Heart left ventricle (tissue), 16 donors: ENCODE measurements around the gene GPATCH3. TPM values are rescaled to one million over a fixed set of nuclear protein-coding genes. Genes with fewer than 3 reads are reported as not detected.
"Not testable (repeated sequence)": the region's sequence is repeated elsewhere in the genome, so short reads cannot be mapped to it uniquely, and the experiment has no call there.

ENCODE experiments used
- ATAC-seq, 4 donors: fragments of 200-7000 bp; cut with Tn5 transposase; one replicate each; pipeline ENCODE4 v1.9.1; 2020 to 2022; ENCODE audit warnings: moderate library complexity in 4 of 4, mild to moderate bottlenecking in 3 of 4, moderate number of reproducible peaks in 1 of 4
- DNase-seq, 5 donors: peaks; one replicate each; pipeline ENCODE4 v3.0.0-alpha.2; 2020
- H3K27ac ChIP-seq, 12 donors: fragments of 200-600 bp; sonication (generic) in 4 of 12; one replicate each; pipeline versions ENCODE4 v1.5.0 to v1.8.0; 2016 to 2022; ENCODE audit warnings: mild to moderate bottlenecking in 2 of 12
- H3K27me3 ChIP-seq, 9 donors: fragments of 200-600 bp; sonication (generic) in 2 of 9; one replicate each; pipeline versions ENCODE4 v1.5.1 to v1.8.0; 2016 to 2022; ENCODE audit warnings: mild to moderate bottlenecking in 3 of 9
- H3K36me3 ChIP-seq, 9 donors: fragments of 200-600 bp; sonication (generic) in 2 of 9; one replicate each; pipeline versions ENCODE4 v1.5.0 to v1.8.0; 2018 to 2022; ENCODE audit warnings: mild to moderate bottlenecking in 2 of 9
- H3K4me1 ChIP-seq, 12 donors: fragments of 200-600 bp; sonication (generic) in 4 of 12; one replicate each; pipeline versions ENCODE4 v1.5.0 to v1.8.0; 2016 to 2022; ENCODE audit warnings: mild to moderate bottlenecking in 3 of 12
- H3K4me3 ChIP-seq, 12 donors: fragments of 200-600 bp; sonication (generic) in 4 of 12; one replicate each; pipeline versions ENCODE4 v1.5.0 to v1.8.0; 2017 to 2022; ENCODE audit warnings: mild to moderate bottlenecking in 9 of 12, moderate library complexity in 4 of 12
- H3K9me3 ChIP-seq, 12 donors: fragments of 200-600 bp; sonication (generic) in 4 of 12; one replicate each; pipeline versions ENCODE4 v1.5.0 to v1.8.0; 2016 to 2022; ENCODE audit warnings: mild to moderate bottlenecking in 1 of 12
- CTCF ChIP-seq, 12 donors: fragments of 200-600 bp; sonication (generic) in 4 of 12; IDR thresholded peaks; one replicate each; pipeline versions ENCODE4 v1.5.0 to v1.8.0; 2018 to 2022; ENCODE audit warnings: antibody characterized with exemption in 12 of 12, mild to moderate bottlenecking in 5 of 12
- POLR2A ChIP-seq, 2 donors: fragments of 450-650 bp; IDR thresholded peaks; one replicate each; pipeline ENCODE4 v1.6.1; 2017; ENCODE audit warnings: antibody characterized with exemption in 2 of 2, mild to moderate bottlenecking in 2 of 2, moderate library complexity in 2 of 2
- WGBS, 4 donors: extraction: QIAGEN DNeasy Blood & Tissue Kit in 2 of 4; methylation state at CpG; one replicate each; pipeline versions ENCODE4 v1.1.5 to v1.1.7; 2013 to 2018; 5-methylcytosine and 5-hydroxymethylcytosine counted together
- intact Hi-C, 10 donors: fragments of 100-400 bp; cut with DNase I; formaldehyde crosslinking; loops; one replicate each; pipeline versions ENCODE4 v1.11.1 to v1.14.2; 2022
- polyA plus RNA-seq, 2 donors: library from polyadenylated mRNA; stranded (reverse); fragments of 200-250 nt; gene quantifications; one replicate each; pipeline ENCODE4 v1.2.3, GENCODE V29; 2013
- total RNA-seq, 9 donors: library from RNA; depleted of rRNA in 2 of 9; stranded (reverse); fragments of >200 nt in 2 of 9; fragmentation: NEBNext Ultra II Directional in 3 of 9; extraction: Animal tissue kit (Norgen Biotek cat#: 25700) in 3 of 9; gene quantifications; one replicate each; pipeline versions ENCODE4 v1.1.0 to v1.2.4, GENCODE V29; 2016 to 2023
- donor health status: ischemic (EF 13 %, LVEDD 7.1; RV severe dilation, severe dysfunction).
- donor health status: healthy with polysubstance abuse.
- donor health status: DM: no; HTN: yes; CAD: no.
- donor health status: DM: no; HTN: no; CAD: no.
- donor health status: ischemic (EF 25% LVEDD 6.9; RV normal size, moderate dysfunction).
- donor health status: ischemic (EF 25% LVEDD 5.7; RV mildly dilated, moderate dysfunction).
- donor health status: healthy.
- donor health status: DM: yes; HTN: yes; CAD: no.
- donor health status: ischemic (EF 35%, LVEDD 5.7; RV mildly dilated, moderate dysfunction).
- donor health status: nonischemic (EF 11% LVEDD 7.7; RV severe dilation, severe dysfunction).
- donor health status: DM: yes; HTN: yes; CAD: no.
- donor health status: PGD.
- donor health status: ischemic (EF 29% LVEDD 5.4; RV normal size, mild dysfunction).
- donor health status: nonischemic (EF 23%, LVEDD 6.1; RV moderate dilation, normal function).

GPATCH3 gene
- total and polyA plus RNA-seq, 11 donors: 6.0 to 14.9 (median 9.0) TPM

- Histone ChIP-seq H3K9me3 (no peaks in the 10 kb centered on the region), H3K4me3 (no peak overlapping the region), H3K27me3 (no peaks in the 10 kb centered on the region), H3K4me1 (peaks cover 0 to 6% (median 0%) of the 10 kb centered on the region in 12 donors), H3K36me3 (peaks cover 0 to 96% (median 84%) of the 10 kb centered on the region in 9 donors), H3K27ac (no peak overlapping the region)
- WGBS, 4 donors: 70 to 79% (median 76%) methylated on average over 9 of the region's 9 CpGs
- intact Hi-C loops: loop anchor here in 8 of 10 donors (1.0 to 2.0 kb wide), 3 partner anchors 24 to 26 kb away; no protein-coding TSS in a partner anchor
- ATAC-seq (no peak), DNase-seq (no peak)
- TF ChIP-seq POLR2A (IDR thresholded peaks at IDR 0.05) (no peak), CTCF (IDR thresholded peaks at IDR 0.05) (no peak)
Observed at GRCh38 chr1:26852701-26853100, 47.6 kb downstream of the GPATCH3 start.

- H3K36me3 ChIP-seq: peaks cover 0 to 99% (median 89%) of the 10 kb centered on the region in 9 donors
- H3K4me3 ChIP-seq: no peak overlapping the region
- H3K9me3 ChIP-seq: no peaks in the 10 kb centered on the region
- 85 to 89% (median 87%) methylated on average over 12 of the region's 12 CpGs for WGBS, 4 donors
- H3K27me3 ChIP-seq: no peaks in the 10 kb centered on the region
- DNase-seq (no peak), ATAC-seq (no peak)
- H3K4me1 ChIP-seq: peaks cover 0 to 6% (median 0%) of the 10 kb centered on the region in 12 donors
- H3K27ac ChIP-seq: no peak overlapping the region
- no peak for TF ChIP-seq POLR2A (IDR thresholded peaks at IDR 0.05)
- intact Hi-C loops: no loop called here
Observed at GRCh38 chr1:26851106-26851684, 49.1 kb downstream of the GPATCH3 start.

GRCh38 chr1:26848941-26849774 is 51.1 kb downstream of the GPATCH3 start:
- no peak for DNase-seq
- peak overlapping the region in 1 of 12 donors; percentile 57 for H3K27ac ChIP-seq
- H3K4me3 ChIP-seq: no peak overlapping the region
- no peaks in the 10 kb centered on the region for H3K27me3 ChIP-seq
- H3K9me3 ChIP-seq: no peaks in the 10 kb centered on the region
- peak in 1 of 4 donors; percentile 44 for ATAC-seq
- 79 to 82% (median 80%) methylated on average over 9 to 10 of the region's 10 CpGs for WGBS, 4 donors
- intact Hi-C loops: no loop called here
- H3K4me1 ChIP-seq: peaks cover 0 to 6% (median 0%) of the 10 kb centered on the region in 12 donors
- no peak for TF ChIP-seq POLR2A (IDR thresholded peaks at IDR 0.05)
- TF ChIP-seq CTCF (IDR thresholded peaks at IDR 0.05): no peak
- H3K36me3 ChIP-seq: peaks cover 0 to 91% (median 72%) of the 10 kb centered on the region in 9 donors

- no peak overlapping the region for H3K4me3 ChIP-seq
- ATAC-seq (no peak), DNase-seq (no peak)
- WGBS, 4 donors: 89 to 98% (median 93%) methylated on average over 8 to 10 of the region's 10 CpGs
- intact Hi-C loops: no loop called here
- H3K36me3 ChIP-seq: peaks cover 0 to 91% (median 69%) of the 10 kb centered on the region in 9 donors
- peaks cover 0 to 6% (median 0%) of the 10 kb centered on the region in 12 donors for H3K4me1 ChIP-seq
- no peaks in the 10 kb centered on the region for H3K27me3 ChIP-seq
- H3K27ac ChIP-seq: peak overlapping the region in 1 of 12 donors; percentile 57
- no peak for TF ChIP-seq CTCF (IDR thresholded peaks at IDR 0.05)
- H3K9me3 ChIP-seq: no peaks in the 10 kb centered on the region
Observed at GRCh38 chr1:26848499-26848898, 51.8 kb downstream of the GPATCH3 start.

- H3K9me3 ChIP-seq, H3K27ac ChIP-seq, H3K4me3 ChIP-seq, intact Hi-C loops, ATAC-seq, DNase-seq, H3K27me3 ChIP-seq, H3K4me1 ChIP-seq: not testable (repeated sequence)
- WGBS, 4 donors: 89 to 96% (median 93%) methylated on average over 6 of the region's 6 CpGs
- H3K36me3 ChIP-seq: peaks cover 0 to 91% (median 69%) of the 10 kb centered on the region in 9 donors
Observed at GRCh38 chr1:26847826-26848225, 52.4 kb downstream of the GPATCH3 start.
